Lower leg skin (tissue), 3 donors: ENCODE measurements around the gene YBX3.

Source experiments
- POLR2A ChIP-seq, 2 donors: fragments of 450-650 bp; IDR thresholded peaks; one replicate each; pipeline ENCODE4 v1.6.1; 2016 to 2017; ENCODE audit warnings: antibody characterized with exemption in 2 of 2, mild to moderate bottlenecking in 1 of 2, moderate library complexity in 1 of 2
- TF ChIP-seq, protein P1 (sequence below), 3 donors: fragments of 450-650 bp; IDR thresholded peaks; one replicate each; pipeline ENCODE4 v1.5.1; 2016; ENCODE audit warnings: antibody characterized with exemption in 3 of 3, mild to moderate bottlenecking in 3 of 3, moderate library complexity in 2 of 3

DNA sequence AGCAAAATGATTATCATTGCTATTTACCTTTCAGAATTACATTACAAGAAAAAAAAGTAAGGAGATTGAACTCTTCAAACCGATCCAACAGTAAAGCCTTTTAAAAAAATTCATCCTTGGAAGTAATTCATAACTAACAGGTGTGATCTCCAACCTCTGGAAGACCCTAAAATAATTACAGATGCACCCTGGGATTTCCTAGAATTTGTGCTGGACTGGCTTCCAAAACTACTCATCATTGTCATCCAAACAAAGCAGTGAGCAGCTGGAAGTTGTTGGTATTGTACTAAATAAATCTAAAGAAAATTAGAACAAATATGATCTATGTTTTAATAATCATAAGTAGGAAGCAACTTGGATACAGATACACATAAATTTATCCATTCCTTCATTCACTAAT, 1.9 kb upstream of the YBX3 start:
- no peak for TF ChIP-seq POLR2A (IDR thresholded peaks at IDR 0.05)
- TF ChIP-seq, protein P1, sequence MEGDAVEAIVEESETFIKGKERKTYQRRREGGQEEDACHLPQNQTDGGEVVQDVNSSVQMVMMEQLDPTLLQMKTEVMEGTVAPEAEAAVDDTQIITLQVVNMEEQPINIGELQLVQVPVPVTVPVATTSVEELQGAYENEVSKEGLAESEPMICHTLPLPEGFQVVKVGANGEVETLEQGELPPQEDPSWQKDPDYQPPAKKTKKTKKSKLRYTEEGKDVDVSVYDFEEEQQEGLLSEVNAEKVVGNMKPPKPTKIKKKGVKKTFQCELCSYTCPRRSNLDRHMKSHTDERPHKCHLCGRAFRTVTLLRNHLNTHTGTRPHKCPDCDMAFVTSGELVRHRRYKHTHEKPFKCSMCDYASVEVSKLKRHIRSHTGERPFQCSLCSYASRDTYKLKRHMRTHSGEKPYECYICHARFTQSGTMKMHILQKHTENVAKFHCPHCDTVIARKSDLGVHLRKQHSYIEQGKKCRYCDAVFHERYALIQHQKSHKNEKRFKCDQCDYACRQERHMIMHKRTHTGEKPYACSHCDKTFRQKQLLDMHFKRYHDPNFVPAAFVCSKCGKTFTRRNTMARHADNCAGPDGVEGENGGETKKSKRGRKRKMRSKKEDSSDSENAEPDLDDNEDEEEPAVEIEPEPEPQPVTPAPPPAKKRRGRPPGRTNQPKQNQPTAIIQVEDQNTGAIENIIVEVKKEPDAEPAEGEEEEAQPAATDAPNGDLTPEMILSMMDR (IDR thresholded peaks at IDR 0.05), result no peak
